Lung (tissue), 12 donors: Measurements from ENCODE around the gene GAA. TPM values are rescaled to one million over a fixed set of nuclear protein-coding genes. Genes with fewer than 3 reads are reported as not detected.

Experiments used
- ATAC-seq: fragments of 200-7000 bp; cut with Tn5 transposase; one replicate; pipeline ENCODE4 v1.9.1; 2020; ENCODE audit warnings: moderate number of reproducible peaks; ENCODE audit not compliant: insufficient read depth, low FRiP score
- DNase-seq, 3 donors: peaks; one replicate each; pipeline ENCODE4 v3.0.0-alpha.2; 2013 to 2017
- H3K27ac ChIP-seq, 2 donors: one replicate each; pipeline ENCODE4 v1.5.1; 2013; ENCODE audit warnings: mild to moderate bottlenecking in 2 of 2, moderate library complexity in 2 of 2, control low read depth in 1 of 2, inconsistent platforms in 1 of 2, low read depth in 1 of 2, low read length in 1 of 2
- H3K27me3 ChIP-seq, 3 donors: one replicate each; pipeline ENCODE4 v1.5.1; 2013; ENCODE audit warnings: low read length in 2 of 3; ENCODE audit not compliant: control insufficient read depth in 3 of 3, insufficient read depth in 3 of 3
- H3K36me3 ChIP-seq, 4 donors: one replicate each; pipeline ENCODE4 v1.5.1; 2013; ENCODE audit warnings: low read length in 4 of 4, mild to moderate bottlenecking in 1 of 4, moderate library complexity in 1 of 4; ENCODE audit not compliant: control insufficient read depth in 4 of 4, insufficient read depth in 4 of 4
- H3K4me1 ChIP-seq, 5 donors: one replicate each; pipeline ENCODE4 v1.5.1; 2013; ENCODE audit warnings: low read length in 5 of 5, mild to moderate bottlenecking in 2 of 5, moderate library complexity in 1 of 5; ENCODE audit not compliant: control insufficient read depth in 5 of 5, insufficient read depth in 5 of 5
- H3K4me3 ChIP-seq: one replicate; pipeline ENCODE4 v1.5.1; 2013; ENCODE audit warnings: mild to moderate bottlenecking, control low read depth, moderate library complexity
- H3K9ac ChIP-seq, 2 donors: one replicate each; pipeline ENCODE4 v1.5.1; 2013; ENCODE audit warnings: low read length in 2 of 2, control low read depth in 1 of 2; ENCODE audit not compliant: insufficient read depth in 1 of 2
- H3K9me3 ChIP-seq, 4 donors: one replicate each; pipeline ENCODE4 v1.5.1; 2013; ENCODE audit warnings: low read length in 3 of 4, mild to moderate bottlenecking in 1 of 4, moderate library complexity in 1 of 4; ENCODE audit not compliant: control insufficient read depth in 4 of 4, insufficient read depth in 3 of 4
- CTCF ChIP-seq: IDR thresholded peaks from 2 replicates; pipeline ENCODE4 v1.5.1; 2012; ENCODE audit warnings: mild to moderate bottlenecking; ENCODE audit errors: control extremely low read depth, extremely low read depth
- WGBS, 2 donors: extraction: QIAGEN DNeasy Blood & Tissue Kit; methylation state at CpG; one replicate each; pipeline ENCODE4 v1.1.7; 2013; 5-methylcytosine and 5-hydroxymethylcytosine counted together
- polyA plus RNA-seq, 2 donors: library from polyadenylated mRNA; stranded (reverse); fragments of 200-250 nt; gene quantifications; one replicate each; pipeline ENCODE4 v1.2.1, GENCODE V29; 2013
- total RNA-seq, 2 donors: library from RNA; depleted of rRNA in 1 of 2; stranded (reverse); fragments of >200 nt in 1 of 2; gene quantifications; one replicate each; pipeline ENCODE4 v1.2.1, GENCODE V29; 2014 to 2021
- donor health status: control.
- donor health status: control.
- donor health status: Bipolar disorder and iron deficiency.
- donor health status: healthy.
- donor health status: DM: yes; HTN: yes; CAD: no.

Gene GAA
- total and polyA plus RNA-seq, 4 donors, result 30.5 to 88.6 (median 68.0) TPM

- Histone ChIP-seq H3K9me3 (no peaks in the 10 kb centered on the region), H3K36me3 (no peaks in the 10 kb centered on the region), H3K9ac (no peak overlapping the region), H3K27me3 (no peaks in the 10 kb centered on the region), H3K4me3 (no peak overlapping the region), H3K4me1 (peaks cover 0 to 13% (median 9%) of the 10 kb centered on the region in 5 donors), H3K27ac (no peak overlapping the region)
- ATAC-seq (no peak), DNase-seq (no peak)
- no peak for TF ChIP-seq CTCF
- WGBS, 2 donors, result 87 to 89% methylated on average over 30 to 32 of the region's 32 CpGs
Measured at GRCh38 chr17:80065478-80066170, 35.8 kb upstream of the GAA start.

DNA sequence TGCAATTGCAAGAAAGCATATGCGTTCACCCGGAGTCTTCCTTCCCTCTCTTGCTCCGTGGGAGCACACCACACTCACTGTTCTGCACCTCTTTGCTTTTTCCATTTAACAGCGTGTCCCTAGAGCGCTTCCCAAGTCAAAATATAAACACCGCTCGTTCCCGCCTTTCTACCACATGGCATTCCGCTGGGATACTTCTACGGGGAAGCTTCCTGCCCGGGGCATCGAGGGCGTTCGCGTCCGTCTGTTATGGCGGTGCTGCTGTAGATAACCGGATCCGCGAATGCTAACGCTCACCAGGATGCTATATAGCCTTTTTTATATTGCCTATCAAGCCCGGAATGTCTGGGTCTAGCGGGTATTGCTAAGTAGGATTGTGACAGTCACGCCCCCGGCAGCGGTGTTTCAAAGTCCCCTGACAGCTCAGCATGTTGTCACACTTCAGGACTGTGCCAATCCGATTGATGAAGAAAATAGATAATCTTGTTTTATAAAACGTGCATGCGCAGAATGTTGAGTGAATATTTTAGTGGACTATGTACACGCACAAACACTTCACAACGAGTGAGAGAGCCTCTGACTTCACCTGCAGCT is 33.9 kb upstream of the GAA start:
- DNase-seq, result no peak
- Histone ChIP-seq H3K36me3 (no peaks in the 10 kb centered on the region), H3K27ac (no peak overlapping the region), H3K4me3 (no peak overlapping the region), H3K9me3 (no peaks in the 10 kb centered on the region), H3K9ac (no peak overlapping the region), H3K4me1 (peaks cover 0 to 27% (median 9%) of the 10 kb centered on the region in 5 donors), H3K27me3 (no peaks in the 10 kb centered on the region)
- no peak for TF ChIP-seq CTCF
- no peak for ATAC-seq
- WGBS, 2 donors, result 94% methylated on average over 31 of the region's 31 CpGs

GRCh38 chr17:80068301-80069222 is 32.8 kb upstream of the GAA start:
- Histone ChIP-seq H3K36me3 (no peaks in the 10 kb centered on the region), H3K4me1 (peaks cover 0 to 27% (median 9%) of the 10 kb centered on the region in 5 donors), H3K4me3 (no peak overlapping the region), H3K27me3 (no peaks in the 10 kb centered on the region), H3K27ac (peak overlapping the region in 1 of 2 donors; percentile 76), H3K9ac (no peak overlapping the region), H3K9me3 (no peaks in the 10 kb centered on the region)
- peak; percentile 57 to 74 (median 62) for DNase-seq
- TF ChIP-seq CTCF, result no peak
- 60 to 74% methylated on average over 23 of the region's 23 CpGs for WGBS, 2 donors
- no peak for ATAC-seq
